ENCODE results near the gene NNAT. TPM values are rescaled to one million over a fixed set of nuclear protein-coding genes. Genes with fewer than 3 reads are reported as not detected.

The NNAT gene
- total RNA-seq, 1 experiment from 2014 or later, result 43.1 TPM

DNA sequence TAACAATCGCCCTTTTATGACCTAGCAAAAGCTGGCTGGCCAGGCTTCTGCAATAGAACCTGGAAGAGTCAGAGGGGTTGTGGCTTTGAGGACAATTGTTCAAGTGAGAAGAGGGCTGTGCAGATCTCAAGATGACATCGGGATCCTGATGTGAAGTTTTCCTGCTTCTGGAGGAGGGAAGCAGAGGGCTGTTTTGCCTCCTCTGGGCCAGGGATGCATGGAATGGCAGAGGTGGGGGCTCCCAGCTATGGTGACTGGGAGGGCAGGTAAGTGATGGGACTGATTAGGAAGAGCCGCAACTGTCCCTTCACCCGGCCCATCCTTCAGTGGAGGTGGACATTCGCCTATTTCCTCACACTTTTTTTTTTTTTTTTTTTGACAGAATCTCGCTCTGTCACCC is 50.0 kb downstream of the NNAT start:
- Mint-ChIP-seq H3K9me3 (no peaks in the 10 kb centered on the region; a peak in 2 of 5 replicates), H3K27me3 (ENCODE audit: low read depth) (peaks cover 13% of the 10 kb centered on the region), H3K27ac (no peak overlapping the region), H3K4me1 (peaks cover 26 to 36% of the 10 kb centered on the region in 2 experiments), H3K4me3 (no peak overlapping the region; a peak in 1 of 5 replicates), H3K36me3 (ENCODE audit: insufficient read depth in 1 of 3, low read depth in 3 of 3) (no peaks in the 10 kb centered on the region; a peak in 1 of 7 replicates)
- Histone ChIP-seq H3K4me1 (ENCODE audit: insufficient read depth, low read length) (peaks cover 7% of the 10 kb centered on the region; the same call in 1 of the 2 replicates), H4K5ac (ENCODE audit: insufficient read length, low read depth, low read length) (no peak overlapping the region), H2AFZ (ENCODE audit: low read length) (no peak overlapping the region), H3T11ph (ENCODE audit: low read length) (no peak overlapping the region), H3K56ac (ENCODE audit: insufficient read length, low read depth, low read length) (no peak overlapping the region), H2BK12ac (ENCODE audit: insufficient read length, low read depth, low read length) (no peak overlapping the region), H2BK15ac (ENCODE audit: low read depth, low read length) (no peak overlapping the region), H3K79me2 (ENCODE audit: insufficient read depth, low read length) (no peaks in the 10 kb centered on the region), H3K18ac (ENCODE audit: insufficient read length, low read depth, low read length) (no peak overlapping the region), H3K14ac (ENCODE audit: insufficient read depth, low read length) (no peak overlapping the region), H3K79me1 (ENCODE audit: insufficient read depth, low read depth, low read length, poor library complexity, severe bottlenecking) (no peaks in the 10 kb centered on the region), H2BK20ac (ENCODE audit: low read depth, low read length, poor library complexity, severe bottlenecking) (no peak overlapping the region), H4K8ac (replicated peaks; ENCODE audit: insufficient read length, low read depth, low read length) (no peak overlapping the region), H2BK120ac (ENCODE audit: low read depth, low read length, poor library complexity, severe bottlenecking) (no peak overlapping the region), H2BK5ac (ENCODE audit: insufficient read length, low read length) (no peak overlapping the region), H3K4ac (ENCODE audit: low read depth, low read length) (no peak overlapping the region), H4K91ac (ENCODE audit: insufficient read length, low read depth, low read length) (no peak overlapping the region), H3K23me2 (ENCODE audit: insufficient read length, low read depth, low read length, poor library complexity, severe bottlenecking) (no peaks in the 10 kb centered on the region), H3K9me3 (ENCODE audit: control insufficient read depth, low read depth, low read length) (no peaks in the 10 kb centered on the region), H3K9ac (ENCODE audit: extremely low read depth, insufficient read length, low read length) (no peak overlapping the region), H3K23ac (ENCODE audit: insufficient read length, low read depth, low read length) (no peak overlapping the region), H3K27me3 (ENCODE audit: insufficient read depth, low read length) (no peaks in the 10 kb centered on the region), H4K20me1 (ENCODE audit: control insufficient read depth, insufficient read depth, insufficient read length) (no peaks in the 10 kb centered on the region), H3K4me2 (ENCODE audit: insufficient read depth, insufficient read length, low read length) (no peak overlapping the region), H3K27ac (ENCODE audit: insufficient read length, low read depth, low read length) (no peak overlapping the region), H2AK5ac (ENCODE audit: insufficient read length, low read length) (no peak overlapping the region)
- DNase-seq, result no peak
- WGBS (ENCODE audit: extremely low coverage, insufficient read length, low lambda C conversion rate), result no CpG with 5 or more reads among the region's 6 CpGs
- TF ChIP-seq, protein P1, sequence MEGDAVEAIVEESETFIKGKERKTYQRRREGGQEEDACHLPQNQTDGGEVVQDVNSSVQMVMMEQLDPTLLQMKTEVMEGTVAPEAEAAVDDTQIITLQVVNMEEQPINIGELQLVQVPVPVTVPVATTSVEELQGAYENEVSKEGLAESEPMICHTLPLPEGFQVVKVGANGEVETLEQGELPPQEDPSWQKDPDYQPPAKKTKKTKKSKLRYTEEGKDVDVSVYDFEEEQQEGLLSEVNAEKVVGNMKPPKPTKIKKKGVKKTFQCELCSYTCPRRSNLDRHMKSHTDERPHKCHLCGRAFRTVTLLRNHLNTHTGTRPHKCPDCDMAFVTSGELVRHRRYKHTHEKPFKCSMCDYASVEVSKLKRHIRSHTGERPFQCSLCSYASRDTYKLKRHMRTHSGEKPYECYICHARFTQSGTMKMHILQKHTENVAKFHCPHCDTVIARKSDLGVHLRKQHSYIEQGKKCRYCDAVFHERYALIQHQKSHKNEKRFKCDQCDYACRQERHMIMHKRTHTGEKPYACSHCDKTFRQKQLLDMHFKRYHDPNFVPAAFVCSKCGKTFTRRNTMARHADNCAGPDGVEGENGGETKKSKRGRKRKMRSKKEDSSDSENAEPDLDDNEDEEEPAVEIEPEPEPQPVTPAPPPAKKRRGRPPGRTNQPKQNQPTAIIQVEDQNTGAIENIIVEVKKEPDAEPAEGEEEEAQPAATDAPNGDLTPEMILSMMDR (conservative IDR thresholded peaks at IDR 0.05), result no peak

Other genes starting within 250 kb of the NNAT start
- 40.3 and 40.7 TPM in 2 replicates for gene MANBAL, start 231.6 kb upstream of the NNAT start, total RNA-seq (2021)
- gene SRC, start 175.1 kb upstream of the NNAT start, total RNA-seq (2021), result 37.5 and 44.5 TPM in 2 replicates
- gene BLCAP, start 6.6 kb downstream of the NNAT start, total RNA-seq (2021), result 47.7 and 54.3 TPM in 2 replicates
- 67.2 and 70.7 TPM in 2 replicates for gene CTNNBL1, start 172.8 kb downstream of the NNAT start, total RNA-seq (2021)